Mesenteric fat pad (tissue), 1 donor: ENCODE data around the gene ENDOV. TPM values are rescaled to one million over a fixed set of nuclear protein-coding genes. Genes with fewer than 3 reads are reported as not detected.

ENCODE experiments used
- DNase-seq: peaks from one replicate; pipeline ENCODE4 v3.0.0-alpha.2; 2020; ENCODE audit warnings: low spot score
- microRNA-seq: library from miRNA; unstranded; fragments of <30 nt; microRNA quantifications from one replicate; pipeline ENCODE4 v1.2.0, GENCODE V29; 2020; ENCODE audit warnings: borderline number of aligned reads
- total RNA-seq: library from RNA; stranded (reverse); fragmentation: NEBNext Ultra II Directional; extraction: Animal tissue kit (Norgen Biotek cat#: 25700); gene quantifications from one replicate; pipeline ENCODE4 v1.2.1, GENCODE V29; 2021
- donor health status: DM: yes; HTN: yes; CAD: no.

ENDOV gene
- total RNA-seq, 1 donor from 2014 or later, result 10.5 TPM

DNA sequence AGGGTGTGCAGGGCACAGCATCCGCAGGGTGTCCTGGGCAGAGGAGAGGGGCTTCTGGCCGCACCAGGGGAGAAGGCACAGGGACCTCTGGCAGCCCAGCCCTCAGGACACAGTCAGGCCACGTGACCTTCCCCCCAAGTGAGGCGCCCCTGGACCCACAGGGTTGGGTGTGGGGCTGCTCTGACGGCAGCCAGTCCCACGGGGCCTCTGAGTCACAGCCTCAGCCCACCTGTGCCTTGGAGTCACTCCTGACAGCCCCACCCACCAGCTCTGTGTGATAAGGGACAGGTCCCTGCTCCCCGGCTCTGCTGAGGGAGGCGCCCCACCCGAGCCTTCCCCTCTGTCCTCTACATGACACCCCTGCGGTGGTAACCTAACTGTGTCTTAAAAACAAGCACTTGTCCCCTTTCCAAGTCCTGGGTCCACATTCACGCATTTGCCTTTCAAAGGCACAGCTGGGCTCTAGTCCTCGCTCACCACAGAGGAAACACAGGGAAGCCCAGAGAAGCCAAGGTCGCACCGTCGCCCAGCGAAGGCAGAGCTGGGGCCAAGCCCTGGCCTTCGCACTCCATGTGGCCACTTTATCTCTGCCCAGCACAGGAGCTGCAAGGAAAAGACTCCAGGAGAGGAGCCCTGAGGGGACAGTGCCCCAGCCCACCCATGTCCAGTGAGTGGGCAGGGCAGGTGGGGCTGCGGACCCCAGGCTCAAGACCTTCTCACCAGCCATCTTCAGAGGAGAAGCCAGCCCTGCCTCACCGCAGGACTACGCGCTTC, 66.5 kb downstream of the ENDOV start:
- DNase-seq, result no peak

DNA sequence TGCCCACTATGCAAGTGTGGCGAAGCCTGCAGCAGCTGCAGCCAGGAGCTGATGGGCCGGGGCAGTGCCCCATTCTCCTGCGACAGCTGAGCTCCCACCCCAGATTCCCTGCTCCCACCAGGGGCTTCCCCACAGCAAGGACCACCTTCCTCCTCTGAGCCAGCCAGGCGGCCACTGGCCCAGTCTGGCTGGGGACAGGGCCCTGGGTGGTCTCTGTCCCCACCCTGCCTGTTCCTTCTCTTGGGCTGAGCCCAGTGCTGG, 67.0 kb downstream of the ENDOV start:
- DNase-seq, result no peak

DNA sequence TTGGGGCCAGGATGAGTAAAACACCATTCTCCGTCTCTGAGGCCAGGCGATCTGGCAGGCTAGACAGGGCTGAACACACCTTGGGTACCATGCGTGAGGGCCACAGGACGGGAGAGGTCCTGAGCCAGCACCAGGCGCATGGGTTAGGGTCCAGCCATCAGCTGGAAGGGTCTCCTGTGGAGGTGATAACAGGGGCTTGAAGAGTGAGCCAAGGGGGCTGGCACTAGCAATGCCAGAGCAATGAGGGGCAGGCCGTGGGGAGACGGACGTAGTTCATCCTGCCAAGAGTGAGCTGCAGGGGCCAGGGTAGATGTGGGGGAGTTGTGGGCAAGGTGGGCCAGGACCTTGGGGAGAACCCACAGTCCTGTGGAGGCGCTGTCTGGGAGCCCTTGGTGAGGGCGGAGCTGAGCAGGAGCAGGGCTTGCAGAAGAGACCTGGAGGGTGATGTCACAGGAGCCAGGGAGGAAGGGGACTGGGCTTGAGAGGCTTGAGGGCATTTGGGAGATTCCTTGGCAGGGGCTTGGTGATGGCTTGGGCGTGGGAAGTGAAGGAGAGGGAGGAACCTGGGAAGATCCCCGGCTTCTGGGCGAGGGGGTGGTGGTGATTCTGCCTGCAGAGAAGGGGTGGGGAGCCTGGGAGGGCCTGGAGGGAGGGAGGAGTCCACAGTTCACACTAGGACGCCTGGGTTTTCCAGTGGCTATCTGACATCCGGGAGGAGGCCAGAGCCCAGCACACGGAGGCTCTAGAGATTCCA, 67.8 kb downstream of the ENDOV start:
- DNase-seq, result no peak

DNA sequence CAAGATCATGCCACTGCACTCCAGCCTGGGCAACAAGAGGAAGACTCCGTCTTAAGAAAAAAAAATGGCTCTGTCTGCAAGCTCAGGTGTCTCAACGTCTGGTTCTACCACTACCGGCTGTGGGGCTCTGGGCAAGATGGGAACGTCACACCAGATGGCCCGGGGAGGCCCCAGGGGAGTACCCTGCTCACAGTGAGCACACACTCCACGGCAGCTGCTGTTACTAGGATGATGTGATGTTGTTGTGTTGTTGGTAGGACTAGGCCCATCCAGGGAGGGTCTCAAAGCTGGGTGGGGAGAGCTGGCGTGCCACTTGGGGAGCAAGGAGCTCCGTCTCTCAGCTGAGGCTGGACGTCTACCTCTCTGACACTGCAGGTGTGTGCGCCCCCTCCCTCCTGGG, 70.9 kb downstream of the ENDOV start:
- DNase-seq, result no peak

DNA sequence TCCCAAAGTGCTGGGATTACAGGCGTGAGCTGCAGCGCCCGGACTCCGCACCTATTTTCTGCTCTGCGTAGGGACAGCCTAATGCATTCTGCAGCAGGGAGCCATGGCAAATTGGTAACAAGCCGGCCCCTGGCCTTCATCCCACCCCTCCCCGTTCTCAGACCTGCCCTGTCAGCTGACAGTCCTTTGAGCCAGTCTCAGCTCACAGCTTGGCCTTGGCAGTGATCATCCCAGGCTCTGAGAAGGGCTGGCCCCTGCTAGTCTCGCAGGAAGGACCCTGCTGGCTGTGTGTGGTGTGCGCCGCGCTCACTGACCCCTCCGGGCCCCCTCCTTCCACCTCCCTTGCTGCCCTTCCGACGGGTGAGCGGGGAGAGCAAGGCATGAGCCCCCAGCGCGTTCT, 71.7 kb downstream of the ENDOV start:
- no peak for DNase-seq

DNA sequence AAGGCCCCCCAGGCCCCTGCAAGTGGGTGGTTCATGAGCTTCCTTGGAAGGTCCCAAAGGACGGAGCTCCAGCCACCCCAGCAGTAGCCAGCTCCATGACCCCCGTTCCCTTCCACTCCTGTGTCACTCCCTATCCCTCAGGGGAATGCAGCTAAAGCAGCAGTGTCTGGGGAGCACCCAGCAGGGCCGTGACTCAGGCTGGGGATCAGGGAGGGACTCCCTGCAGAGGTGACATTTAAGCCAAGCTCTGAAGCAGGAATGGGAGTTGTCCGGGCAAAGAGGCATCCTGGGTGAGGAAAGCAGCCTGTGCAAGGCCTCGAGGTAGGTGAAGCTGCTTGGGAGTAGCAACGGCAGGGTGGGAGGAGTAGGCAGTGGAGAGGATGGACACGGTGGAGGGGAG, 72.5 kb downstream of the ENDOV start:
- no peak for DNase-seq

Small RNAs within 50 kb of the gene (microRNA-seq; reads per million reads assigned to microRNA genes)
- gene MIR4730, result not detected

Other genes with a start within 250 kb of the ENDOV start
- gene CARD14, start 245.1 kb upstream of the ENDOV start, total RNA-seq, result not detected
- gene SGSH, start 194.8 kb upstream of the ENDOV start, total RNA-seq, result 44.7 TPM
- 13.2 TPM for gene SLC26A11, start 194.7 kb upstream of the ENDOV start, total RNA-seq
- 168 TPM for gene RNF213, start 154.3 kb upstream of the ENDOV start, total RNA-seq
- gene NPTX1, start 61.4 kb downstream of the ENDOV start, total RNA-seq, result not detected
- 31.6 TPM for gene RPTOR, start 129.7 kb downstream of the ENDOV start, total RNA-seq